ENCODE measurements around the gene COL25A1.
"Not testable (repeated sequence)": the region's sequence is repeated elsewhere in the genome, so short reads cannot be mapped to it uniquely, and the experiment has no call there.

GRCh38 chr4:108869970-108870369, 432.5 kb downstream of the COL25A1 start:
- TF ChIP-seq CTCF (IDR thresholded peaks at IDR 0.05; ENCODE audit: low read depth, low read length, missing input control); REST (IDR thresholded peaks at IDR 0.05); HNF4A (conservative IDR thresholded peaks at IDR 0.05); TAF1 (conservative IDR thresholded peaks at IDR 0.05); GABPA (IDR thresholded peaks at IDR 0.05 in 1 of 2, conservative IDR thresholded peaks at IDR 0.05 in 1 of 2); EGR1 (IDR thresholded peaks at IDR 0.05; ENCODE audit: low read depth in 2 of 2); SP1 (IDR thresholded peaks at IDR 0.05); MAX (IDR thresholded peaks at IDR 0.05); JUND (IDR thresholded peaks at IDR 0.05); RXRA (IDR thresholded peaks at IDR 0.05): not testable (repeated sequence)
